Fibroblast of skin of left quadriceps (primary cell): ENCODE data around the gene ANXA11.
A peak's percentile ranks its signal among the peaks of the same experiment; 100 is the strongest.

Source experiments
- DNase-seq, 2 experiments: peaks; one replicate each; pipeline ENCODE4 v3.0.0-alpha.2; 2013; ENCODE audit warnings: low read depth in 2 of 2

The ANXA11 gene

GRCh38 chr10:80166581-80167470 is 38.5 kb downstream of the ANXA11 start:
- DNase-seq, result no peak

DNA sequence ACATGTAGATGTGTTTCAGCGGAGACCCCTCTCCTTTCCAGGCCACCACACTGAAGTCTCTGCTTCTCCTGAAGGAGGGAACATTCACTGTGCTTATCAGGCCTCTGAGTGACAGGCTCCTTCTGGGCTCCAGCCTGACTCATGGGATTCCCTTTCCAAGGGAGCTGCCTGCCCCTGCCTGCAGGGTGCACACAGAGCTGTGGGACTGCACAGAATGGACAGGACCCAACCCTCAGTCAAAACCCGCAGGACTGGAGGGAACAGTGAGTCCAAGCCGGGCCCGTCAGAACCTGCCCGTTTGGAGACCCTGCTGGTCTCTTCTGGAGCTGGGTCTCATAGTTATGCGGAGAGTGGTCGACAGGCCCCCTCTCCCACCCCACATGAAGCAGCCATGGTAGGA is 40.2 kb downstream of the ANXA11 start:
- no peak for DNase-seq

- DNase-seq, result no peak
Observed at GRCh38 chr10:80164596-80164995, 40.7 kb downstream of the ANXA11 start.

DNA sequence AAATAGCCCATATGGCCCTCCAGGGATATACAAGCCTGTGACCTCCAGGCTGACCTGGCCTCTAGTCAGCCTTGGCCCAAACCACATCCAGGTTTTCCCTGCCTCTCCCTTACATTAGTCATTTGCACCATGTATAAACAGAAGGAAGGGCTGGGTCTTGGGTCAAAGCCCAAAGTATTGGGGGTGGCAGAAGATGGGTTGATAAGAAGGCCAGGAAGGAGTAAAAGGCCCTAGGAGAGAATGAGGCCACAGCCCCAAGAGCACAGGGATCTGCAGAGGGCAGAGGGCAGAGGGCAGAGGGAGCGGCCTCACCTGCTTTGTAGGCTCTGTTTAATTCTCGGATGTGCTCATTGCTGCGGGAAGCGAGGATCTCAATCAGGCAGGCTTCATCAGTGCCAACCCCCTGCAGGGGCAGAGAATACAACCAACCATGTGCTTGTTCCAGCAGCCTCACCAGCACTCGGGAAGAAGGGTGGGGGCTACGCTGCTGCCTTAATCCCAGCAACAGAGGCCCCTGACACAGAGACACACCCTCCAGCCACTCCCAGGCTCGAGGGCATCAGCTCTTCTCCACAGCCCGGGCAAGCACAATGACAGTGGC is 41.5 kb downstream of the ANXA11 start:
- no peak for DNase-seq

DNA sequence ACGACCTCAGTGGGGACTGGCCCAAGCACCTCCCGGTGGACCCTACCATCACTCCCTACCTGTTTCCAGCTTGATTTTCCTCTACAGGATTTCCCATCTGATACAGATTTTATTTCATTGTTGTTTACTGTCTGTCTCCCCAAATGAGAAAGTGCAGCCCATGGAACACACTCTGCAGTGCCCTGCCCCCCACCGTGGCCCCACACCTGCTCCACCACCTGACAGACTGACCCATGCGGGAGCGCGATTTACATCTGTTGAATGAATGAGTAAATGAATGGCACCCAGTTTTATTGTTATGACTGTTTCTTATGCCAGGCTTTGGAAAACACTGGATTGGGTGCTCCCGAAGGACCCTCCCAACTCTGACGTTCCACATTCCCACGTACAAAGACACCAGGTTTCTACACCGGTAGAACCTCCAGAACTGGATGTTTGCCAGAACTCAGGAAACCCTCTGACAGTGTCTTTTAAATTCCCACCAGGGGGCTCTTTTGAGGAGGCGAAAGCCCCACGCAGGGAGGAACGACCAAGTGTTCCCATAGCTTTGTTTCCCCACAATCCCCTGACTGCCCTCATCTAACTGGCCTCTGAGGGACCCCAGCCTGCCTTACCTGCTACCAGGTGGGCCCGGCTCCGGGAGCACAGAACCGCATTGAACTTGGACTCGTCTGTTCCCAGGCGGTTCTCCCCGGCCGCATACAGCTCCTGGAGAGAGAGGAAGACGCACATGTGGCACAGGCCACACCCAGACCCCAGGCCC is 43.8 kb downstream of the ANXA11 start:
- DNase-seq, result no peak

DNA sequence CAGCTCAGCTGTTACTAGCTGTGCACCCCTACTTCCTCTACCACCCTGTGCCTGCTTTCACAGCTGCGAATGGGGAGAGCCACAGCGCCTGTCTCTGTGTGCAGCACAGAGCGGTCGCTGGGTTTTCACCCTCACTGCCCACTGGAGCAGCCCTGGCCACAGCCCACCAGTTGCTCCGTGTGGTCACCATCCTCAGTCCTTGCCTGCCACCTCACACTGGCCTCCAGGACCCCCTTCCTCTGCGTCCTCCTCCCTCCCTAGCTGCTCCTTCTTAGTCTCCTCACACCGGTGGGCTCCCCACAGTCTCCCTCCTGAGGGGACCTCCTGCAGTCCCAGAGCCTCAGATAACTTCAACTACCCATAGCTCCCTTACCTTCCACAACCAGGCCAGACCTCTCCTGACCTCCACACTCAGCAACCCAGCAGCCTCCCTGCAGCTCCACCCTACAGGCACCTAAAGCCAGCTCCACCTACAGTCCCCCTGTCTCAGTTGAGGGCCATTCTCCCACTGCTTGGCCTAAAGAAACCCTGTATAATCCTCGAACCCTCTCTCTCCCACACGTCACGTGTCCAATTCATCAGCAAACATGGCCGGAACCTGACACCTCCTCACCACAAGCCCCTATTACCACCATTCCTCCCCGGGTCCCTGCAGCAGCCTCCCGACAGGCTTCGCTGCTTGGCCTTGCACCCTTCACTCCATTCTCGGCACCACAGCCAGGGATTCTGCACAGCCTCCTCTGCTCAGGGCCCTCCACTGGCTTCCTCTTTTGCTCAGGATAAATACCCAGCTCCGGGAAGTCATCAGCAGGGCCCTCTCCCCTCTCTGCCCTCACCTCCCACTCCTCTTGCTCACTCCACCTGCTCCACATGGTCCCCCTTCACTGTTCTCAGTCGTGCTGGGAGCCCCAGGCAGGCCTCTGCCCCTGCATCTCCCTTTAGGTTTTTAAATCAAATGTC is 44.7 kb downstream of the ANXA11 start:
- DNase-seq, result no peak

DNA sequence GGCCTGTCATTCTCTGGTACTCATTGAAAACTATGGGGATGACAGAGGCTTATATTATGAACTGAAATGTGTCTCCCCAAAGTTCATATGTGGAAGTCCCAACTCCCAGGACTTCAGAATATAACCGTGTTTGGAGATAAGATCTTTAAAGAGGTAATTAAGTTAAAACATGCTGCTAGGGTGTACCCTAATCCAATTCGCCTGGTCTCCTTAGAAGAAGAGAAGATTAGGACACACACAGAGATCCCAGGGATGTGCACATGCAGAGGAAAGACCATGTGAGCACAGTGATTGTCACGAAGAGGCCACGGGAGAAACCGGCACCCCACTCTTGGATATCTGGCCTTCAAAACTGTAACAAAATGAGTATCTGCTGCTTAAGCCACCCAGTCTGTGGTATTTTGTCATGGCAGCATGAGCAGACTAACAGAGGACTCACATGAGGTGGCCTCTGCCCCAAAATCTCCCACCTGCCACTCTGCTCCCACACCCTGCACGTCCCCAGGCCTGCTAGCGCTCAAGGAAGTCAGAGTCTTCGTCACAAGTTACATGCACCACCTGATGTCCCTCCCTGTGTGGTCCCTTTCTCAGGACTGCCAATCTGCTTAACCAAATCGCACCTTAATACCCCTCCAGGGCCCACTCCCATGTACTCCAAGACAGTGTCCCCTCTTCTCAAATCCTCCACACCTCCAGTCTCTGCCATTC is 46.0 kb downstream of the ANXA11 start:
- no peak for DNase-seq

DNA sequence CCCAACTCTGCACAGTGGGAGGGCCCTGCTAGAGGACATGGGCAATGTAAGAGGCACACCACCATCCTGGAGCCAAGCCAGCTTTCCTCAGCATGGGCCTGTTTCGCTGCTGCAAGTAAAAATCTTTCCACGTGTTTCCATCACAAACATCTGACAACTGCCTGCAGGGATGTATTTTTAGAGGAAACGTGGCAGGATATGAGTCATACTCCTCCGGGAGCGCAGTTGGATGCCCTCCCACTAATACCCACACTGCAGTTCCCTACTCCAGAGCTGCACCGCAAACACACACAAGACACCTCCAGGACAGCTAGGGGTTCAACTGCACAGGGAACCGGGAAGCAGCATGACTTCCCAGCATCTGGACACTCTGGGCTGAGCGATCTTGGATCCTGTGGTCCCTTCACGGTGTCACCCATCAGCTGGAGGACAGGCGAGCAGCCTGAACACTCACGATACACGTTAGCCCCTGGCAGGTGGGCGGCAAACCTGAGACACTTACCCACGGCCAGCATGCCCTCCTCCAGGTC is 46.7 kb downstream of the ANXA11 start:
- DNase-seq, result peak; percentile 96 to 97

DNA sequence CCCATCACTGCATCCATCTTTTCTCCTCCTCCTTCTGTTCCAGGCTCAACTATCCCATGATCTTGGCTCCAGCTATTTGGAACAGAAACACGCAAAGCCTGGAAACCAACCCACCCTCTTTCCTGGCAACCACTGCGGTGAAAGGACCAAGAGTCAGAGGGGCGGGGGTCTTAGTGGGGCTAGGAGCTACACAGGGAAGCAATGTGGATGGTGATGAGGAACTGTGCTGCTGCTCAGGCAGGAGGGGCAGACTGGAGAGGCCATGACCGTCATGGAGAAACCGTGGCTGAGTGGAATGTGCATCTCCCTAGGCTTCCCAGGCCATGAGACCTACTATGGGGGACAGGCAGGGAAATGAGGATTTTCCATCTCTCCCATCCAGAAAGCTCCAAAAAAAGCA is 47.2 kb downstream of the ANXA11 start:
- DNase-seq, result no peak

DNA sequence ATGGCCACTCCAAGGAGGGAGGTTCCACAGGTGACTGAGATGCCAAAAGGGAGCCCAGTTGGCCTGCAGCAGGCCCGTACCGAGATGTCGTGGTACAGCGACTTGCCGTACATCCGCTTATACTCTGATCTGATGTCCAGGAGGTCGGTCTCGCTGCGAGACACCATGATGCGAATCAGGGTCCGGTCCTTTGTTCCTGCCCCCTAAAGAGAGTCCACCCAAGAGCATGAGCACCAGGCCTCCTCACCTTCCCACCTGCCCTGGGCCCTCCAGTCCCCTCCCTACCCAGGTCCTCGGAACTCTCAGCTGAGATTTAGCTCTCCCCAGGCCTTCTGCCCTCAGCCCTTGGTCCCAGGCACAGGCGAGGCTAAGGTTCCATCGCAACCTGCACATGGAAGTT is 47.8 kb downstream of the ANXA11 start:
- no peak for DNase-seq

- no peak for DNase-seq
Observed at GRCh38 chr10:80156216-80156615, 49.1 kb downstream of the ANXA11 start.

GRCh38 chr10:80155696-80156215 is 49.6 kb downstream of the ANXA11 start:
- no peak for DNase-seq

DNA sequence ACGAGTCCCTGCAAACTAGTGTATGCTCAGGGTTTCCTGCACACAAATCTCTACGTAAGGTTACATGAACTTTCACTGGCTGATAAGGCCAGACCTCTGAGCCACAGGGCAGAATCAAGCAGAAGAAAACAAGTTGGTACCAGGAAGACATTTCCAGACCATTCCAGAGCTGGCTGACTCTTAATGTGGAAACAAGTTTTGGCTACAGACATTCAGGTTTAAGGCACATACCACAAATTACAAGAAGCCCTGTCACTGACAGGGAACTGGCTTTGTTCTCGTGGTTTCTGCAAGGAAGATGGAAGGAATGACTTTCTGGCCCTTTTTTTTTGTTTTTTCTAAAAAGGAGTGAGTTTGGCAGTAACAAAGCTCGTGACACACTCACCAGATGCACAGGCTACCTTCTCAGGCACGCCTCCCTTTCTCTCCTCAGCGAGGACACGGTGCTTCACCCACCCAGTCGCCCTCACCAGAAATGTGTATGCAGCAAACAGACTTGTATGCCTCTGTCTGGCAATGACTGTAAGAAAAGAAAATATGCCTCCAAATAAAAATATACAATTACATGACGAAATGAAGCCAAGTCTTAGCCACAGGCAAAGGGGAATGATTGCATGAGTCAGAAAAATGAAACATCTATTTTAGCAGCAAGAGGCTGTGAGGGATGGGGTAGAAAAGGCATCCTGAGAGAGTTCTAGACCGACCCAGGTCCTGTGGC is 50.2 kb downstream of the ANXA11 start:
- DNase-seq, result peak; percentile 82 to 83

DNA sequence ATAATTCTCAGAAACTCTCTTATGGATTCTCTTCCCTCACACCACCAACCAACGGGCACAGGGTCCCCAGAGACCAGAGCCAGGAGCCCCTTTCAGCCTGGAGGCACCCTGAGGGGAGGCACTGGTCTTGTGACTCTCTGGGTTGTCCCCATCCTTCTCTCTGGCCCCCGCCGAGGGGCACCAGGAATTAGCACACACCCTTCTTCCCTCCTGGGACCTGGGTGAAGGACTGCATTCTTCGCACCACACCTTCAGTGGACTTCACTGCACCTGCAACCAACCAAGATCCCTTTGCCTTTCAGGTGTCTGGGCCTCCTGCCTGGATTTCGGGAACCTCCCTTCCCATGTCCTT is 50.7 kb downstream of the ANXA11 start:
- no peak for DNase-seq

DNA sequence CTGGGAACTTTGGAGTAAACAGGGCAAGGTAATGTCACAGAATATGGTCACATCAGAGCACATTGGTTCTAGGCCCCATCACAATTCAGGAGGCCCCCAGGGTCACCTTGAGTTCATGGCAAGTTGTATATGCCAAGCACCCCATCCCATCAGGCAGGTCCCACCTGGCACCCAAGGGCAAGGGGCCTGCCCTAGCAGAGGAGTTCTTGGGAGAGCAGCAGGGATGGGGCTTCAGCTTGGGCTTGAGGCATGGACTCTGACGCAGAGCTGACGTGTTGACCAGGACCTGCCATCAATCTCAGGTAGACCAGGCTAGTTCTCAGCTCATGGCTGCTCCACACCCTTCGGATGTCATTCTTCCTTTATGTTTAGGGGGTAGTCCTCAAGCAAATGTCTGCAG is 51.9 kb downstream of the ANXA11 start:
- DNase-seq, result no peak

DNA sequence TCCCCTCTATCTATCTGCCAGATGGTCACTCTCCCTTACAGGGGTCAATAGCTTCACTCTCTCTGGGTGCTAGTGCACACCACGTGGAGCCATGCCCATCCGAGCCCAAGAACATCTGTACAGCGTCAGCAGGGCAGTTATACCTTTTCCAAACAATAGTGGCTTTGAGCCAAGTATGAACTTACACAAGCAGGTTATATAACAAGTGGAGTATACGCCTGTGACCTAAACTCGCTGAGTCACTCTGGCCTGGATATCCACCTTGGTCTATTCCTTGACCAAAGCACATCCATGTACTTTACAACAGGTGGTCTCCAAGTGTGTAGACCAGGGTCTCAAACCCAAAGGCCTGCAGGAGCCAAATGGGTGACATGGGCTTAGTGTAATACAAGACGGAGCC is 52.5 kb downstream of the ANXA11 start:
- DNase-seq, result no peak

DNA sequence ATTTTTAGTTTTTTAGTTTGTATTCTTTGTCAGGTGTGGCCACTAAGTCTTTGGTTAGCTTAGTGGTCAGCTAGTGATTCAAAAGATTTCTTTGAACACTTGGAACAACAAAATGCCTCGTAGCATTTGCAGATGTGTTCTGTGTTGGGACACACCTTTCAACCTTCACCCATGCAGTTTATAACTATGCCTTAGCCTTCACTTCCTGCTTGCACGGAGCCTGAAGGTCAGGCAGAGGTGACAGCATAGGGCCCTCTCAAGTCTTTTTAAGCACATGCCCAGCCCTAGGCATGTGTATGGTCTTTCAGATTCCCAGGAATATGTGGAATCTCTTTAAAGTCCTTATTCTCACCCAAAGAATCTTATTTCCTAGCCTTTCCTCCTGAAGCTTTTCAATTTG is 55.2 kb downstream of the ANXA11 start:
- DNase-seq, result no peak

DNA sequence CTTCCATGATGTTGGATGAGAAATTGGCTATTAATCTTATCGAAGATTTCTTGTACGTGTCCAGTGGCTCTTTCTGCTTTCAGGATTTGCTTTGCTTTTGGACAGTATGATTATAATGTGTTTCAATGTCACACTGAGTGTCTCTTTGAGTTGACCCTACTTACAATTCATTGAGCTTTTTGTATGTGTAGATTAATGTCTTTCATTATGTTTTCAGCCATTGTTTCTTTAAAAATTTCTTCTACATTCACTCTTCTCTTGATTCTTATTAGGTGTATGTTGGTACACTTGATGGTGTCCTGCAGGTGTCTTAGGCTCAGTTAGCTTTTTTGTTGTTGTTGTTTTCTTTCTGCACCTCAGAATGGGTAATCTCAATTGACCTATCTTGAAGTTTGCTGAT is 56.2 kb downstream of the ANXA11 start:
- DNase-seq, result no peak

- no peak for DNase-seq
Observed at GRCh38 chr10:80148166-80148805, 57.1 kb downstream of the ANXA11 start.
